ENCODE data around the gene CSF3R.

DNA sequence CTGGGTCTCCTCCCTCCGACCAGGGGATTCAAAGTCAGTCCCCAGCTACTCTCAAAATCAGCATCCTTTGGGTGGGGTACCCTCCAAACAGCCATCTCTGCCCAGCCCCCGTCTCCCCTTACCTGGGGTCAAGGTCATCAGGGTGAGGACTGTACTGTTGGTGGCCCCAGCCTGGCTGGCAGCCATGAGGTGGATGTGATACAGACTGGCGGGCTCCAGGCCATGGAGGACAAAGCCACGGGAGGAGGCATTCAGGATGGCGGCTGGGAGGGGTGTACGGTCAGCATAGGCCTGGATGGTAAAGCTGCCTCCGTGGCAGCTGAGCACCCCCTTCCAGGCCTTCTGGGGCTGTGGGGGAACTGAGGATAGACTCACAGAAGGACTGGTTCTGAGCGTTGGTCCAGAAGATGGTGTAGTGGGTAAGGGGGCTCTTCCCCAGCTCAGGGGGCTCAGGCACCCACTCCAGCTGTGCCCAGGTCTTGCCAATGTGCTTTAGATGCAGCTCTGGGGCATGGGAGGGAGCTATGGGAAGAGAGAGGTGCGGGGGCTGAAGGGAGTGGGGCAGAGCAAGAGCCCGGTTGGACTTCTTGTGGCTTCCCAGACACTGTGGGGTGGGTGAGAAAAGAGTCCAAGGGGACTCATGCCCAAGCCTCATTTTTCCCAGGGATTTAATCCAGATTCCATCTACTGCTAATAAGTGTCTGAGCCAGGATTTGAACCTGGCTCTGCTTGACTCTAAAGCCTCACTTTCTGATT, 14.8 kb downstream of the CSF3R start:
- TF ChIP-seq SMC3 (conservative IDR thresholded peaks at IDR 0.05; ENCODE audit: poor library complexity) (no peak), MXI1 (conservative IDR thresholded peaks at IDR 0.05; ENCODE audit: poor library complexity, severe bottlenecking) (no peak), CTCF (IDR thresholded peaks at IDR 0.05; ENCODE audit: poor library complexity, severe bottlenecking) (no peak), POLR2AphosphoS5 (IDR thresholded peaks at IDR 0.05) (no peak), EZH2 (IDR thresholded peaks at IDR 0.05; ENCODE audit: borderline replicate concordance, insufficient read depth, low read length, poor library complexity, severe bottlenecking) (no peak), RAD21 (conservative IDR thresholded peaks at IDR 0.05) (no peak), EP300 (conservative IDR thresholded peaks at IDR 0.05; ENCODE audit: poor library complexity, severe bottlenecking) (no peak)
- TF ChIP-seq, protein P1, sequence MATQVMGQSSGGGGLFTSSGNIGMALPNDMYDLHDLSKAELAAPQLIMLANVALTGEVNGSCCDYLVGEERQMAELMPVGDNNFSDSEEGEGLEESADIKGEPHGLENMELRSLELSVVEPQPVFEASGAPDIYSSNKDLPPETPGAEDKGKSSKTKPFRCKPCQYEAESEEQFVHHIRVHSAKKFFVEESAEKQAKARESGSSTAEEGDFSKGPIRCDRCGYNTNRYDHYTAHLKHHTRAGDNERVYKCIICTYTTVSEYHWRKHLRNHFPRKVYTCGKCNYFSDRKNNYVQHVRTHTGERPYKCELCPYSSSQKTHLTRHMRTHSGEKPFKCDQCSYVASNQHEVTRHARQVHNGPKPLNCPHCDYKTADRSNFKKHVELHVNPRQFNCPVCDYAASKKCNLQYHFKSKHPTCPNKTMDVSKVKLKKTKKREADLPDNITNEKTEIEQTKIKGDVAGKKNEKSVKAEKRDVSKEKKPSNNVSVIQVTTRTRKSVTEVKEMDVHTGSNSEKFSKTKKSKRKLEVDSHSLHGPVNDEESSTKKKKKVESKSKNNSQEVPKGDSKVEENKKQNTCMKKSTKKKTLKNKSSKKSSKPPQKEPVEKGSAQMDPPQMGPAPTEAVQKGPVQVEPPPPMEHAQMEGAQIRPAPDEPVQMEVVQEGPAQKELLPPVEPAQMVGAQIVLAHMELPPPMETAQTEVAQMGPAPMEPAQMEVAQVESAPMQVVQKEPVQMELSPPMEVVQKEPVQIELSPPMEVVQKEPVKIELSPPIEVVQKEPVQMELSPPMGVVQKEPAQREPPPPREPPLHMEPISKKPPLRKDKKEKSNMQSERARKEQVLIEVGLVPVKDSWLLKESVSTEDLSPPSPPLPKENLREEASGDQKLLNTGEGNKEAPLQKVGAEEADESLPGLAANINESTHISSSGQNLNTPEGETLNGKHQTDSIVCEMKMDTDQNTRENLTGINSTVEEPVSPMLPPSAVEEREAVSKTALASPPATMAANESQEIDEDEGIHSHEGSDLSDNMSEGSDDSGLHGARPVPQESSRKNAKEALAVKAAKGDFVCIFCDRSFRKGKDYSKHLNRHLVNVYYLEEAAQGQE (IDR thresholded peaks at IDR 0.05; ENCODE audit: borderline replicate concordance), result no peak
